Activated CD4-positive, alpha-beta T cell treated with anti-CD3 and anti-CD28 coated beads, Interleukin-2, amount 50 U/mL, for 1 hour (primary cell): ENCODE measurements around the gene LMNTD1.
"Not testable (repeated sequence)": the region's sequence is repeated elsewhere in the genome, so short reads cannot be mapped to it uniquely, and the experiment has no call there.

ENCODE experiments used
- DNase-seq: peaks from one replicate; pipeline ENCODE4 v3.0.0-alpha.2; 2020

LMNTD1 gene

GRCh38 chr12:25553098-25553497 is at the start of gene LMNTD1:
Gene LMNTD1 (minus strand): TSS chr12:25553283. CDS start chr12:25552959, 324 bp downstream.
- DNase-seq = no peak

- DNase-seq = no peak
Measured at GRCh38 chr12:25598956-25599355, 45.9 kb upstream of the LMNTD1 start.

GRCh38 chr12:25595496-25595895 is 42.4 kb upstream of the LMNTD1 start:
- DNase-seq = not testable (repeated sequence)

GRCh38 chr12:25594376-25594775 is 41.3 kb upstream of the LMNTD1 start:
- DNase-seq = no peak

GRCh38 chr12:25592725-25593495 is 39.8 kb upstream of the LMNTD1 start:
- no peak for DNase-seq

- no peak for DNase-seq
Measured at GRCh38 chr12:25591144-25591543, 38.1 kb upstream of the LMNTD1 start.

GRCh38 chr12:25590011-25590721 is 37.1 kb upstream of the LMNTD1 start:
- DNase-seq = no peak

- no peak for DNase-seq
Measured at GRCh38 chr12:25587346-25587745, 34.3 kb upstream of the LMNTD1 start.

GRCh38 chr12:25585662-25586061 is 32.6 kb upstream of the LMNTD1 start:
- DNase-seq = no peak

- DNase-seq = no peak
Measured at GRCh38 chr12:25585021-25585523, 32.0 kb upstream of the LMNTD1 start.

GRCh38 chr12:25584596-25584995 is 31.5 kb upstream of the LMNTD1 start:
- no peak for DNase-seq

- DNase-seq = no peak
Measured at GRCh38 chr12:25583545-25583944, 30.5 kb upstream of the LMNTD1 start.

GRCh38 chr12:25581067-25581466 is 28.0 kb upstream of the LMNTD1 start:
- DNase-seq = no peak

GRCh38 chr12:25578411-25579143 is 25.5 kb upstream of the LMNTD1 start:
- no peak for DNase-seq

- no peak for DNase-seq
Measured at GRCh38 chr12:25574761-25575160, 21.7 kb upstream of the LMNTD1 start.

GRCh38 chr12:25573346-25573745 is 20.3 kb upstream of the LMNTD1 start:
- no peak for DNase-seq

- DNase-seq = no peak
Measured at GRCh38 chr12:25570418-25570817, 17.3 kb upstream of the LMNTD1 start.

GRCh38 chr12:25566202-25566949 is 13.3 kb upstream of the LMNTD1 start:
- DNase-seq = no peak

- no peak for DNase-seq
Measured at GRCh38 chr12:25558586-25558985, 5.5 kb upstream of the LMNTD1 start.

GRCh38 chr12:25557830-25558436 is 4.8 kb upstream of the LMNTD1 start:
- no peak for DNase-seq

GRCh38 chr12:25556153-25556552 is 3.1 kb upstream of the LMNTD1 start:
- no peak for DNase-seq

- DNase-seq = no peak
Measured at GRCh38 chr12:25552681-25553080, 402 bp downstream of the LMNTD1 start.
